HepG2 (cell line): Measurements from ENCODE around the gene RPUSD3. TPM values are rescaled to one million over a fixed set of nuclear protein-coding genes. Genes with fewer than 3 reads are reported as not detected.

Experiments
- GFI1 ChIP-seq: sonication (generic); formaldehyde crosslinking; IDR thresholded peaks from 2 replicates; pipeline ENCODE4 v1.5.0; 2020; ENCODE audit warnings: missing genetic modification reagents, mild to moderate bottlenecking, borderline replicate concordance
- HDAC6 ChIP-seq: fragments of 200-600 bp; sonication (generic); IDR thresholded peaks from 2 replicates; pipeline ENCODE4 v1.7.0; 2017; ENCODE audit warnings: mild to moderate bottlenecking, antibody characterized with exemption, low read length, low read depth
- HMG20A ChIP-seq: IDR thresholded peaks from 2 replicates; pipeline ENCODE4 v1.6.1; 2016; ENCODE audit warnings: borderline replicate concordance
- HNF4G ChIP-seq, 2 experiments: sonication (generic) in 1 of 2; formaldehyde crosslinking in 1 of 2; IDR thresholded peaks; 2 replicates each; pipeline versions ENCODE4 v1.4.0 to v1.6.1; 2011 to 2020; ENCODE audit warnings: borderline replicate concordance in 2 of 2, low read depth in 2 of 2, mild to moderate bottlenecking in 2 of 2, low read length in 1 of 2, missing genetic modification reagents in 1 of 2, moderate library complexity in 1 of 2
- ISL2 ChIP-seq: sonication (generic); formaldehyde crosslinking; IDR thresholded peaks from 2 replicates; pipeline ENCODE4 v1.5.0; 2020; ENCODE audit warnings: missing genetic modification reagents
- KLF6 ChIP-seq: IDR thresholded peaks from 2 replicates; pipeline ENCODE4 v1.8.0; 2016; ENCODE audit warnings: missing biosample characterization, missing genetic modification reagents
- MIXL1 ChIP-seq: IDR thresholded peaks from 2 replicates; pipeline ENCODE4 v1.6.1; 2016
- RBFOX2 ChIP-seq: fragments of 200-400 bp; formaldehyde crosslinking; IDR thresholded peaks from 2 replicates; pipeline ENCODE4 v1.6.1; 2017; ENCODE audit warnings: low read depth, mild to moderate bottlenecking, low read length
- SRY ChIP-seq: sonication (generic); formaldehyde crosslinking; IDR thresholded peaks from 2 replicates; pipeline ENCODE4 v1.8.0; 2022; ENCODE audit warnings: mild to moderate bottlenecking, missing genetic modification reagents
- ZC3H4 ChIP-seq: sonication (generic); formaldehyde crosslinking; IDR thresholded peaks from 2 replicates; pipeline ENCODE4 v1.4.0; 2020; ENCODE audit warnings: missing genetic modification reagents, borderline replicate concordance
- ZMYM4 ChIP-seq: sonication (generic); formaldehyde crosslinking; IDR thresholded peaks from 2 replicates; pipeline ENCODE4 v1.8.1; 2023; ENCODE audit warnings: mild to moderate bottlenecking, missing genetic modification reagents
- ZNF484 ChIP-seq: sonication (generic); formaldehyde crosslinking; IDR thresholded peaks from 2 replicates; pipeline ENCODE4 v1.5.1; 2020; ENCODE audit warnings: mild to moderate bottlenecking, low read depth, missing genetic modification reagents, borderline replicate concordance
- ZNF703 ChIP-seq: sonication (generic); formaldehyde crosslinking; IDR thresholded peaks from 2 replicates; pipeline ENCODE4 v1.5.1; 2020; ENCODE audit warnings: missing genetic modification reagents, mild to moderate bottlenecking, moderate library complexity, borderline replicate concordance
- polyA plus RNA-seq, 8 experiments: library from polyadenylated mRNA; depleted of rRNA in 3 of 8; stranded (reverse) in 7 of 8; unstranded in 1 of 8; fragments of >200 nt; fragmentation: Illumina TruSeq in 4 of 8; extraction: Trizol in 4 of 8; gene quantifications; 2 replicates each; pipeline versions ENCODE4 v1.2.1 to v1.2.3, GENCODE V29; 2011 to 2016; ENCODE audit warnings: low read depth in 4 of 8, missing spikeins in 1 of 8, mixed read lengths in 1 of 8; ENCODE audit not compliant: insufficient read depth in 1 of 8
- total RNA-seq, 5 experiments: library from RNA; depleted of rRNA; stranded (reverse); fragments of >200 nt; fragmentation: Illumina TruSeq; extraction: Trizol; gene quantifications; 2 replicates each; pipeline ENCODE4 v1.2.3, GENCODE V29; 2016; ENCODE audit warnings: low read depth in 1 of 5
- TF ChIP-seq, protein P1 (sequence below): sonication (generic); formaldehyde crosslinking; IDR thresholded peaks from 2 replicates; pipeline ENCODE4 v1.5.0; 2020; ENCODE audit warnings: mild to moderate bottlenecking, missing genetic modification reagents

RPUSD3 gene
- total and polyA plus RNA-seq, 2 of the 13 experiments (the other 11 are each of a cell fraction or from before 2014, with no cell fraction given) = 32.1 to 48.7 TPM

DNA sequence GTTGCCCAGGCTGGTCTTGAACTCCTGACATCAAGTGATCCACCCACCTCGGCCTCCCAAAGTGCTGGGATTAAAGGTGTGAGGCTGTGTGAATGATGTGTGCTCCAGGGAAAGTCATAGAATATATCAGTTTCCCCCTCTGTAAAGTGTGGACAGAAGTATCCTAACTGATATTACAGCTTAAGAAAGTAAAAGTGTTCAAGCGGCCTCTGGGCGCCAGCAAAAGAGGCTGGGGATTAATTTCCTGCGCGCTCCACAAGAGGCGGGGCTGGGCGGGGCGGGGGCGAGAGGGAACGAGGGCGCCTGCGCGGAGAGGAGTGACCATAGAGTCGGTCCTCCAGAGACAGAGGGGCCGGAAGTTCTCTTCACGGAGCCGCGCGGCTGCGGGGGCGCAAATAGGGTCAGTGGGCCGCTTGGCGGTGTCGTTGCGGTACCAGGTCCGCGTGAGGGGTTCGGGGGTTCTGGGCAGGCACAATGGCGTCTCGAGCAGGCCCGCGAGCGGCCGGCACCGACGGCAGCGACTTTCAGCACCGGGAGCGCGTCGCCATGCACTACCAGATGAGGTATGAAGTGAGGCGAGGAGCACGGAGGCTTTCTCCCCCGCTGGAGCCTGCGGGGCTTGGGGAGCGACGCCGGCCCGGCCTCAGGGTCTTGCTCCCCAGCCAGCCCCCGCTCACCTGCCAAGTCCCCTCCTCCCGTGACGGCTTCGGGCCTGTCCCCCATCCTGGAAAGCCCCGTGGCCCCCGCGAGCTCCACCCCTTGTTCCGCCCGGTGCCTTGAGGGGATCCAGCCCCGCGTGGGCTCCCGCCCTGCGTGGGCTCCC lies 46.7 kb upstream of the RPUSD3 start, which contains the start of gene JAGN1 (continued):
- peak; percentile 41; the same call in 1 of the 2 replicates for TF ChIP-seq ISL2 (CRISPR knock-in tag)
- TF ChIP-seq HDAC6 = no peak
- TF ChIP-seq, protein P1, sequence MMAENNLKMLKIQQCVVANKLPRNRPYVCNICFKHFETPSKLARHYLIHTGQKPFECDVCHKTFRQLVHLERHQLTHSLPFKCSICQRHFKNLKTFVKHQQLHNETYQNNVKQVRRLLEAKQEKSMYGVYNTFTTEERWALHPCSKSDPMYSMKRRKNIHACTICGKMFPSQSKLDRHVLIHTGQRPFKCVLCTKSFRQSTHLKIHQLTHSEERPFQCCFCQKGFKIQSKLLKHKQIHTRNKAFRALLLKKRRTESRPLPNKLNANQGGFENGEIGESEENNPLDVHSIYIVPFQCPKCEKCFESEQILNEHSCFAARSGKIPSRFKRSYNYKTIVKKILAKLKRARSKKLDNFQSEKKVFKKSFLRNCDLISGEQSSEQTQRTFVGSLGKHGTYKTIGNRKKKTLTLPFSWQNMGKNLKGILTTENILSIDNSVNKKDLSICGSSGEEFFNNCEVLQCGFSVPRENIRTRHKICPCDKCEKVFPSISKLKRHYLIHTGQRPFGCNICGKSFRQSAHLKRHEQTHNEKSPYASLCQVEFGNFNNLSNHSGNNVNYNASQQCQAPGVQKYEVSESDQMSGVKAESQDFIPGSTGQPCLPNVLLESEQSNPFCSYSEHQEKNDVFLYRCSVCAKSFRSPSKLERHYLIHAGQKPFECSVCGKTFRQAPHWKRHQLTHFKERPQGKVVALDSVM (CRISPR knock-in tag) = peak; percentile 36
- TF ChIP-seq ZC3H4 (CRISPR knock-in tag) = no peak
- TF ChIP-seq ZMYM4 (CRISPR knock-in tag) = peak; percentile 59; the same call in 1 of the 2 replicates
- TF ChIP-seq HMG20A (CRISPR knock-in tag) = 0 out of 2 replicates have a peak, but pooled peaks have one; percentile 15
- TF ChIP-seq KLF6 (CRISPR knock-in tag) = peak; percentile 89
- TF ChIP-seq MIXL1 (CRISPR knock-in tag) = peak; percentile 43; the same call in 1 of the 2 replicates
- TF ChIP-seq RBFOX2 = peak; percentile 99
- no peak for TF ChIP-seq HNF4G (IDR thresholded peaks at IDR 0.05; ENCODE audit: borderline replicate concordance, low read depth, low read length)
- 0 out of 2 replicates have a peak, but pooled peaks have one; percentile 25 for TF ChIP-seq HNF4G (CRISPR knock-in tag; IDR thresholded peaks at IDR 0.05; ENCODE audit: borderline replicate concordance, low read depth)
- TF ChIP-seq ZNF703 (CRISPR knock-in tag) = peak; percentile 93
- 0 out of 2 replicates have a peak, but pooled peaks have one; percentile 48 for TF ChIP-seq ZNF484 (CRISPR knock-in tag)
- TF ChIP-seq SRY (CRISPR knock-in tag) = peak; percentile 97
- TF ChIP-seq GFI1 (CRISPR knock-in tag) = peak; percentile 47; the same call in 1 of the 2 replicates
